H1 (cell line): Measurements from ENCODE around the gene PROK2. TPM values are rescaled to one million over a fixed set of nuclear protein-coding genes. Genes with fewer than 3 reads are reported as not detected.

ENCODE experiments used
- CTCF ChIA-PET: fragments of 300-600 bp; sonication (Branson Sonifier 250); formaldehyde crosslinking; loops from one replicate; lab custom pipeline; 2021; ENCODE audit not compliant: partially characterized antibody; lab: Charles Lee
- POLR2A ChIA-PET: fragments of 300-600 bp; sonication (Branson Sonifier 250); formaldehyde crosslinking; loops from one replicate; lab custom pipeline; 2021; ENCODE audit warnings: inconsistent platforms; ENCODE audit not compliant: partially characterized antibody; lab: Charles Lee
- DNase-seq, 2 experiments: peaks; one replicate each; pipeline versions ENCODE4 v3.0.0 to v3.0.0-alpha.2; 2010 to 2022; ENCODE audit warnings: low spot score in 2 of 2, low read depth in 1 of 2, mixed read lengths in 1 of 2
- FAIRE-seq: peaks from 2 replicates; lab custom pipeline; 2011; peaks lifted over from hg19 to GRCh38; lab: Jason Lieb, UNC
- H2AFZ ChIP-seq: 2 replicates; pipeline ENCODE4 v1.8.1; 2012; ENCODE audit warnings: low read length, inconsistent platforms
- H2AK5ac ChIP-seq: 2 replicates; pipeline ENCODE4 v1.6.1; 2013; ENCODE audit warnings: low read depth, low read length
- H2BK120ac ChIP-seq: replicated peaks from 2 replicates; pipeline ENCODE3; 2013; ENCODE audit warnings: low read depth, low read length, inconsistent platforms
- H2BK12ac ChIP-seq: 2 replicates; pipeline ENCODE4 v1.6.1; 2013; ENCODE audit warnings: low read depth, low read length
- H2BK15ac ChIP-seq: 2 replicates; pipeline ENCODE4 v1.6.1; 2013; ENCODE audit warnings: low read length
- H2BK20ac ChIP-seq: 2 replicates; pipeline ENCODE4 v1.6.1; 2013; ENCODE audit warnings: low read length
- H2BK5ac ChIP-seq: 2 replicates; pipeline ENCODE4 v1.6.1; 2013; ENCODE audit warnings: low read depth, low read length
- H3K14ac ChIP-seq: 2 replicates; pipeline ENCODE4 v1.6.1; 2013; ENCODE audit warnings: inconsistent platforms; ENCODE audit not compliant: insufficient read length
- H3K18ac ChIP-seq: 2 replicates; pipeline ENCODE4 v1.6.1; 2013; ENCODE audit warnings: low read length; ENCODE audit errors: extremely low read depth
- H3K23ac ChIP-seq: 2 replicates; pipeline ENCODE4 v1.6.1; 2013; ENCODE audit warnings: inconsistent platforms; ENCODE audit not compliant: insufficient read length
- H3K23me2 ChIP-seq: 2 replicates; pipeline ENCODE4 v1.6.1; 2013; ENCODE audit warnings: low read depth, low read length
- H3K27ac ChIP-seq: 2 replicates; pipeline ENCODE4 v1.6.1; 2011; ENCODE audit warnings: low read depth, low read length, inconsistent platforms
- H3K27me3 ChIP-seq, 4 experiments: replicated peaks in 1 of 4; 1 replicate in 1 of 4; 2 replicates in 3 of 4; pipeline versions ENCODE4 v1.6.1 to v1.8.1; 2011 to 2013; ENCODE audit warnings: low read length in 3 of 4, mild to moderate bottlenecking in 3 of 4, inconsistent platforms in 2 of 4, mixed read lengths in 2 of 4, moderate library complexity in 1 of 4; ENCODE audit not compliant: control insufficient read depth in 3 of 4, insufficient read depth in 3 of 4; ENCODE audit errors: extremely low read depth in 1 of 4
- H3K36me3 ChIP-seq, 4 experiments: 2 replicates each; pipeline versions ENCODE4 v1.6.1 to v1.8.1; 2011 to 2013; ENCODE audit warnings: mild to moderate bottlenecking in 4 of 4, low read length in 3 of 4, moderate library complexity in 2 of 4, control low read depth in 1 of 4, inconsistent platforms in 1 of 4; ENCODE audit not compliant: insufficient read depth in 4 of 4, control insufficient read depth in 2 of 4
- H3K4ac ChIP-seq: replicated peaks from 2 replicates; pipeline ENCODE3; 2013; ENCODE audit warnings: low read length, low read depth, mixed read lengths, inconsistent platforms; ENCODE audit not compliant: insufficient read length
- H3K4me1 ChIP-seq, 4 experiments: replicated peaks in 1 of 4; 1 replicate in 1 of 4; 2 replicates in 3 of 4; pipeline versions ENCODE4 v1.6.1 to v1.8.1; 2011 to 2013; ENCODE audit warnings: low read length in 3 of 4, inconsistent platforms in 2 of 4, mixed read lengths in 1 of 4; ENCODE audit not compliant: insufficient read depth in 4 of 4, control insufficient read depth in 3 of 4
- H3K4me2 ChIP-seq, 2 experiments: 2 replicates each; pipeline versions ENCODE4 v1.6.1 to v1.8.1; 2011 to 2013; ENCODE audit warnings: low read depth in 2 of 2, low read length in 2 of 2, control low read depth in 1 of 2, inconsistent platforms in 1 of 2, mild to moderate bottlenecking in 1 of 2; ENCODE audit not compliant: insufficient read depth in 1 of 2
- H3K4me3 ChIP-seq, 4 experiments: fragments of 200-600, 300-600 bp in 1 of 4; sonication (generic), shearing (Covaris generic), sonication (Bioruptor Twin) in 1 of 4; 2 replicates each; pipeline versions ENCODE4 v1.5.1 to v1.8.1; 2011 to 2016; ENCODE audit warnings: low read length in 4 of 4, low read depth in 3 of 4, control low read depth in 2 of 4, inconsistent platforms in 2 of 4, mild to moderate bottlenecking in 2 of 4, mixed read lengths in 1 of 4, moderate library complexity in 1 of 4; ENCODE audit not compliant: insufficient read depth in 2 of 4; ENCODE audit errors: extremely low read depth in 1 of 4
- H3K56ac ChIP-seq: replicated peaks from 2 replicates; pipeline ENCODE3; 2013; ENCODE audit warnings: low read depth, mild to moderate bottlenecking, mixed read lengths, low read length, inconsistent platforms; ENCODE audit not compliant: insufficient read length
- H3K79me1 ChIP-seq: 2 replicates; pipeline ENCODE4 v1.6.1; 2013; ENCODE audit warnings: low read depth, low read length, control low read depth
- H3K79me2 ChIP-seq, 2 experiments: 2 replicates each; pipeline versions ENCODE4 v1.6.1 to v1.8.1; 2012 to 2013; ENCODE audit warnings: low read length in 2 of 2, mild to moderate bottlenecking in 2 of 2, inconsistent platforms in 1 of 2; ENCODE audit not compliant: insufficient read depth in 2 of 2, control insufficient read depth in 1 of 2
- H3K9ac ChIP-seq, 4 experiments: replicated peaks in 1 of 4; 1 replicate in 1 of 4; 2 replicates in 3 of 4; pipeline versions ENCODE4 v1.6.1 to v1.8.1; 2011 to 2013; ENCODE audit warnings: low read depth in 3 of 4, low read length in 3 of 4, control low read depth in 2 of 4, mild to moderate bottlenecking in 2 of 4, moderate library complexity in 2 of 4, inconsistent platforms in 1 of 4; ENCODE audit errors: extremely low read depth in 1 of 4
- H3K9me3 ChIP-seq, 2 experiments: 2 replicates each; pipeline versions ENCODE4 v1.6.1 to v1.8.1; 2012 to 2013; ENCODE audit warnings: mild to moderate bottlenecking in 2 of 2, moderate library complexity in 2 of 2, control low read depth in 1 of 2, inconsistent platforms in 1 of 2, low read depth in 1 of 2, low read length in 1 of 2, mixed read lengths in 1 of 2; ENCODE audit not compliant: insufficient read depth in 2 of 2
- H4K20me1 ChIP-seq, 2 experiments: replicated peaks in 1 of 2; 2 replicates each; pipeline versions ENCODE3 to v1.8.1; 2011 to 2013; ENCODE audit warnings: inconsistent platforms in 2 of 2, low read length in 2 of 2, mild to moderate bottlenecking in 1 of 2; ENCODE audit not compliant: insufficient read depth in 2 of 2, control insufficient read depth in 1 of 2
- H4K5ac ChIP-seq: 2 replicates; pipeline ENCODE4 v1.6.1; 2013; ENCODE audit warnings: low read length, low read depth, mixed read lengths, inconsistent platforms; ENCODE audit not compliant: insufficient read length
- H4K8ac ChIP-seq: 2 replicates; pipeline ENCODE4 v1.8.0; 2013; ENCODE audit warnings: mild to moderate bottlenecking, moderate library complexity, low read length, inconsistent platforms; ENCODE audit not compliant: insufficient read depth; ENCODE audit errors: extremely low read depth
- H4K91ac ChIP-seq: replicated peaks from 2 replicates; pipeline ENCODE3; 2013; ENCODE audit warnings: low read length, mixed read lengths, inconsistent platforms; ENCODE audit not compliant: insufficient read length
- RNF2 ChIP-seq: fragments of 200-900, 300-1000 bp; sonication (generic); IDR thresholded peaks from 2 replicates; pipeline ENCODE4 v1.7.1; 2016; ENCODE audit warnings: borderline replicate concordance, low read depth, mild to moderate bottlenecking, antibody characterized with exemption, low read length; ENCODE audit not compliant: poor library complexity, severe bottlenecking; ENCODE audit errors: missing control alignments
- SP2 ChIP-seq: IDR thresholded peaks from 2 replicates; pipeline ENCODE4 v1.6.1; 2012; ENCODE audit warnings: mild to moderate bottlenecking, low read length, inconsistent platforms
- SUZ12 ChIP-seq: fragments of 200-600 bp; sonication (generic); IDR thresholded peaks from 2 replicates; pipeline ENCODE4 v1.6.1; 2012; ENCODE audit warnings: mild to moderate bottlenecking, inconsistent platforms, low read length, moderate library complexity, mixed read lengths
- WGBS, 2 experiments: shearing (Covaris generic) in 1 of 2; methylation state at CpG; one replicate each; pipeline versions ENCODE4 v1.1.6 to v1.1.7; 2013 to 2015; ENCODE audit warnings: low lambda C conversion rate in 2 of 2, mixed read lengths in 2 of 2, inconsistent platforms in 1 of 2, low coverage in 1 of 2, missing lambda C conversion rate in 1 of 2; ENCODE audit not compliant: insufficient replicate concordance in 2 of 2, insufficient coverage in 1 of 2, insufficient read length in 1 of 2; ENCODE audit errors: extremely low coverage in 1 of 2, missing lambda C conversion rate in 1 of 2; 5-methylcytosine and 5-hydroxymethylcytosine counted together
- polyA plus RNA-seq, 7 experiments: library from polyadenylated mRNA; depleted of rRNA in 3 of 7; stranded (reverse) in 5 of 7; unstranded in 2 of 7; fragments of >200 nt in 5 of 7; fragments of 200-250 nt in 2 of 7; gene quantifications; 1 replicate in 5 of 7; 2 replicates in 1 of 7; 4 replicates in 1 of 7; pipeline versions ENCODE4 v1.2.1 to v1.2.3, GENCODE V29; 2011 to 2013; ENCODE audit warnings: missing spikeins in 2 of 7, mixed read lengths in 2 of 7
- total RNA-seq: library from RNA; stranded (reverse); fragmentation: NEBNext Ultra II Directional; extraction: Animal tissue kit (Norgen Biotek cat#: 25700); gene quantifications from 2 replicates; pipeline ENCODE4 v1.2.1, GENCODE V29; 2021

The PROK2 gene
- total and polyA plus RNA-seq, 2 of the 8 experiments (the other 6 are each of a cell fraction or from before 2014, with no cell fraction given) = 0.50 to 1.8 TPM

DNA sequence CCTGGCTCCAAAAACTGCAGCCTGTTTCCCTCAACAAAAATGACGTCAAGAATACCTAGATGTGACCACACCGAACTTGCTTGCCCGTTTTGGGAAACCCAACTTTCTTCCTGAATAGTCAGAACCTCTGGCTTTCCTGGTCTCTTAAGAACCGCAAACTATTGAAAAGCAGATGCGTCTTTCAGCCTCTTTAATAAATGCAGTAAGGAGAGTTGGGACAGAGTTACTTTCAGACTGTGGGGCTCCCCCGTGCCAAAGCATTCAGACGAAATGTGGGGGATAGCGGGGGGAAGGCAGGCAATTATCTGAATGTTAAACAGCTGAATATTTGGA is 1.2 kb upstream of the PROK2 start:
- H3K4ac ChIP-seq = no peak overlapping the region
- H4K5ac ChIP-seq = no peak overlapping the region
- no peak overlapping the region for H3K27ac ChIP-seq
- DNase-seq (no peak), FAIRE-seq (no peak)
- no peak overlapping the region for H2AK5ac ChIP-seq
- no peak overlapping the region for H3K23ac ChIP-seq
- H3K23me2 ChIP-seq = peaks cover 7% of the 10 kb centered on the region; the same call in 1 of the 2 replicates
- TF ChIP-seq SP2 = no peak
- peak; percentile 20 for TF ChIP-seq SUZ12
- peak; percentile 11 for TF ChIP-seq RNF2
- H3K27me3 ChIP-seq = peaks cover 19 to 52% (median 34%) of the 10 kb centered on the region in 4 experiments
- H3K9me3 ChIP-seq = no peaks in the 10 kb centered on the region
- no peaks in the 10 kb centered on the region for H3K79me2 ChIP-seq
- peak overlapping the region in 1 of 4 experiments; percentile 64; a peak in 4 of 8 replicates for H3K4me3 ChIP-seq
- no peak overlapping the region for H4K8ac ChIP-seq
- no peak overlapping the region for H3K9ac ChIP-seq
- H4K20me1 ChIP-seq = no peaks in the 10 kb centered on the region
- H3K56ac ChIP-seq = no peak overlapping the region
- H3K14ac ChIP-seq = no peak overlapping the region
- no peak overlapping the region for H4K91ac ChIP-seq
- H2BK5ac ChIP-seq = no peak overlapping the region
- 0 out of 2 replicates have a peak overlapping the region, but pooled peaks have one; percentile 37 for H2AFZ ChIP-seq
- ChIA-PET CTCF (no interaction called here), POLR2A (interaction anchor here (1.5 kb wide), 1 partner anchor 32 kb away, joined by 6 read pairs; the partner anchor contains the start of gene GPR27)
- WGBS, 2 experiments = 15% methylated on average over 8 of the region's 8 CpGs; no CpG with 5 or more reads in 1 of the 2 experiments
- 0 out of 2 replicates have a peak overlapping the region, but pooled peaks have one; percentile 6 for H2BK12ac ChIP-seq
- H2BK120ac ChIP-seq = no peak overlapping the region
- H2BK15ac ChIP-seq = no peak overlapping the region
- no peaks in the 10 kb centered on the region for H3K79me1 ChIP-seq
- no peak overlapping the region for H2BK20ac ChIP-seq
- H3K36me3 ChIP-seq = no peaks in the 10 kb centered on the region
- H3K4me2 ChIP-seq = peak overlapping the region; percentile 88 to 96
- no peak overlapping the region for H3K18ac ChIP-seq
- peaks cover 0 to 9% (median 6%) of the 10 kb centered on the region in 4 experiments; a peak in 4 of 7 replicates for H3K4me1 ChIP-seq
